Epithelial cell of esophagus (primary cell): Measurements from ENCODE around the gene SFXN1.

Experiments
- DNase-seq: peaks from one replicate; pipeline ENCODE4 v3.0.0; 2010; ENCODE audit warnings: low read depth
- H3K4me3 ChIP-seq: 2 replicates; pipeline ENCODE4 v1.5.1; 2011; ENCODE audit warnings: mild to moderate bottlenecking, low read length, control low read depth
- CTCF ChIP-seq: IDR thresholded peaks from 2 replicates; pipeline ENCODE4 v1.5.1; 2011; ENCODE audit warnings: low read depth, mild to moderate bottlenecking, low read length, control low read depth, inconsistent platforms; ENCODE audit not compliant: insufficient read depth; ENCODE audit errors: missing control alignments

The SFXN1 gene

GRCh38 chr5:175567954-175568353, 89.6 kb downstream of the SFXN1 start:
- TF ChIP-seq CTCF: no peak
- DNase-seq: no peak
- H3K4me3 ChIP-seq: no peak overlapping the region

GRCh38 chr5:175569701-175570100, 91.3 kb downstream of the SFXN1 start:
- no peak for DNase-seq
- no peak overlapping the region for H3K4me3 ChIP-seq
- TF ChIP-seq CTCF: no peak

- TF ChIP-seq CTCF: no peak
- DNase-seq: no peak
Measured at GRCh38 chr5:175572886-175573285, 94.5 kb downstream of the SFXN1 start.

GRCh38 chr5:175573493-175574269, 95.3 kb downstream of the SFXN1 start:
- no peak for DNase-seq
- TF ChIP-seq CTCF: no peak
- no peak overlapping the region for H3K4me3 ChIP-seq

More at GRCh38 chr5:175572886-175573285, 94.5 kb downstream of the SFXN1 start:
- no peak overlapping the region for H3K4me3 ChIP-seq

- no peak overlapping the region for H3K4me3 ChIP-seq
- TF ChIP-seq CTCF: no peak
- no peak for DNase-seq
Measured at GRCh38 chr5:175575301-175575700, 96.9 kb downstream of the SFXN1 start.

- no peak for TF ChIP-seq CTCF
- no peak for DNase-seq
- no peak overlapping the region for H3K4me3 ChIP-seq
Measured at GRCh38 chr5:175576096-175576495, 97.7 kb downstream of the SFXN1 start.

- no peak overlapping the region for H3K4me3 ChIP-seq
- no peak for TF ChIP-seq CTCF
- DNase-seq: no peak
Measured at GRCh38 chr5:175576591-175576990, 98.2 kb downstream of the SFXN1 start.
